ENCODE results near the gene CARM1.
"Not testable (repeated sequence)": the region's sequence is repeated elsewhere in the genome, so short reads cannot be mapped to it uniquely, and the experiment has no call there.

The CARM1 gene

DNA sequence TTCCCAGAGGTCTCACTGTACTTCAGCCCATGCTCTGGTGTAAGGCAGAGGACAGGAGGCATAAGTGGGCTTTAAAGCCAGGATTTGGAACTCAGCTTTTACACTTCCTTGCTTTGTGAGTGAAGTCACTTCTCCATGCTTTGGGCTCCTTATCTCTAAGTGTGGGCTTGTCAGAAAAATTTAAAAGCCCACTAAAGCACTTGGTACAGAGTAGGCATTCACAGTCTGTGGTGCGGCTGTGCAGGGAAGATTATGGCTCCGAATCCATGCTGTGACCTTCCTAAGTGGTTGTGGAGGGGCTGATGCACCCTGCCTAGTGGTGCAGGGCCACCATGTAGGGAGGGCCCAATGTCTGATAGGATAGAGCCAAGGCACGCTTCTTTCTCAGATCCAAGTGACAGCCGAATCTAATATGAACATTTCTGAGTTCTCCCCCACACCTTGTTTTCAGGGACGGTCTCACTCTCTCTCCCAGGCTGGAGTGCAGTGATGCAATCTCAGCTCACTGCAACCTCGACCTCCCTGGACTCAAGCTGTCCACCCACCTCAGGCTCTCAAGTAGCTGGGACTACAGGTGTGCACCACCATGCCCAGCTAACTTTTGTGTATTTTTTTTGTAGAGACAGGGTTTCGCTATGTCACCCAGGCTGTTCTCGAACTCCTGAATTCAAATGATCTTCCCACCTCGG lies 64.2 kb downstream of the CARM1 start:
- no peak for DNase-seq

- DNase-seq, result peak; percentile 89
These were observed 65.3 kb downstream of the CARM1 start for GRCh38 chr19:10936661-10937084.

- not testable (repeated sequence) for DNase-seq
These were observed 70.3 kb downstream of the CARM1 start for GRCh38 chr19:10941649-10942048.

DNA sequence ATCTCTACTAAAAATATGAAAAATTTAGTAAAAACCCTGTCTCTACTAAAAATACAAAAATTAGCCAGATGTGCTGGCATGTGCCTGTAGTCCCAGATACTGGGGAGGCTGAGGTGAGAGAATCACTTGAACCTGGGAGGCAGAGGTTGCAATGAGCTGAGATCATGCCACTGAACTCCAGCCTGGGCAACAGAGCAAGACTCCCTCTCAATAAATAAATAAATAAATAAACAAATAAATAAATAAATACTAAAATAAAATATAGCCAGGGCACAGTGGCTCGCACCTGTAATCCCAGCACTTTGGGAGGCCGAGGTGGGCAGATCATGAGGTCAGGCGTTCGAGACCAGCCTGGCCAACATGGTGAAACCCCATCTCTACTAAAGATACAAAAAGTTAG lies 72.1 kb downstream of the CARM1 start:
- not testable (repeated sequence) for DNase-seq

DNA sequence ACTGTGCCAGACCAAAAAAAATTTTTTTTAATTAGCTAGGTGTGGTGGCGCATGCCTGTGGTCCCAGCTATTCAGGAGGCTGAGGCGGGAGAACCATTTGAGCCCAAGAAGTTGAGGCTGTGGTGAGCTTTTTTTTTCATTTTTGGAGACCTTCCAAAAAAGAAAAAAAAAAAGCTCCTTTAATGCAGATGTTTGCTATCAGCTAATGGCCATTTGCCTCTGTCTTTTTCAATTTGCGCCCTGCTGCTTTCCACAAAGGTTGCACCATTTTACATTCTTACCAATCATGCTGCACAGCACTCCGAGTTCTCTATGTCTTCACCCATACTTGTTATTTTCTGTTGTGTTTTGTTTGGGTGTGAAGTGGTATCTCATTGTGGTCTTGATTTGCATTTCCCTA lies 73.9 kb downstream of the CARM1 start:
- no peak for DNase-seq

GRCh38 chr19:10946958-10947657 lies 75.8 kb downstream of the CARM1 start:
- no peak for DNase-seq

DNA sequence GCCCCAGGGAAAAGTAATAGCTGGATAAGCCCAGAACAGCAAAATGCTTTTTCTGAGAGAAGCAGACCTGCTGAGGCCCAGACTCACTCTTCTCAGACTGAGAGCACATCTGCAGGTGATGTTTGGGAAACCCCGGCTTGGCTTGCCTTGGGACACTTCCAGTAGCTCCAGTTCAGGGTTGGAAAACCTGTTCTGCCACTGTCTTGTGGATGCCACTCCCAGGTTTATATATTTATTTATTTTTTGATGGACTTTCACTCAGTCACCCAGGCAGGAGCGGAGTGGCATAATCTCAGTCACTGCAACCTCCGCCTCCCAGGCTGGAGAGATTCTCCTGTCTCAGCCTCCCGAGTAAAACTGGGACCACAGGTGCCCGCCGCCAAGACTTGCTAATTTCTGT lies 81.5 kb downstream of the CARM1 start:
- peak; percentile 62 for DNase-seq

GRCh38 chr19:10959277-10959968 lies 88.1 kb downstream of the CARM1 start:
- not testable (repeated sequence) for DNase-seq

DNA sequence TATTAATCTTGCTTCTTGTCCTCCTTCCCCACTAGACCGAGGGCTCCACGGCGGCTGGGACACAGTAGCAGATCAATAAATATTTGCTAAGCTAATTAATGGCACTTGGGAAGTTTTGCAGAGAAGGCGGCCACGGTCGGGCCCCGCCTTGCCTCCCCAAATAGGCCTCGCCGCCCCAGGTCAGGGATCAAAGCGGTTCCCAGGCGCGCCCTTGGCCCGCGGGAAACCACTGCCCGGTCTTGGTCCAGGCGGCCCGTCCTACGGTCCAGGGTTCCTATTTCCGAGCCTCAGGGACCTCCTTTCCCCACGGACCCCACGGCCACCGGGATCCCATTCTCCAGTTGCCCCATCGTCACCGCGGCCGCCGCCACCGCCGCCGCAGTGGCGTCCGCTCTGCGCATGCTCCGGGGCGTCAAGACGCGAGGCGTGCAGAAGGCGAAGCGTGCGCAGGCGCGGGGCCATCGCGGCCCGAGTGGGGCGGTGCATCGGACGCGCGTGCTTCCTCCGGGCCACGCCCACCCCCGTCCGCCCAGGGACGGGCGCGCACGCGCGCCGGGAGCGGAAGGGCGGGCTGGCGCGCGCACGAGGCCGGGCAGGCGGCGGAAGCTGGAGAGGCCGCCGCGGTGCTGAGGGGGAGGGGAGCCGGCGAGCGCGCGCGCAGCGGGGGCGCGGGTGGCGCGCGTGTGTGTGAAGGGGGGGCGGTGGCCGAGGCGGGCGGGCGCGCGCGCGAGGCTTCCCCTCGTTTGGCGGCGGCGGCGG lies 89.1 kb downstream of the CARM1 start, which contains the start of gene SMARCA4:
TSS of gene SMARCA4 (plus strand) at position 717 of the 759 bp plus-strand sequence. CDS start 23,122 bp downstream, outside the sequence.
- DNase-seq, result peak; percentile 94

- DNase-seq, result no peak
These were observed 89.9 kb downstream of the CARM1 start for GRCh38 chr19:10961073-10961860.

- no peak for DNase-seq
These were observed 91.5 kb downstream of the CARM1 start for GRCh38 chr19:10962863-10963262.

DNA sequence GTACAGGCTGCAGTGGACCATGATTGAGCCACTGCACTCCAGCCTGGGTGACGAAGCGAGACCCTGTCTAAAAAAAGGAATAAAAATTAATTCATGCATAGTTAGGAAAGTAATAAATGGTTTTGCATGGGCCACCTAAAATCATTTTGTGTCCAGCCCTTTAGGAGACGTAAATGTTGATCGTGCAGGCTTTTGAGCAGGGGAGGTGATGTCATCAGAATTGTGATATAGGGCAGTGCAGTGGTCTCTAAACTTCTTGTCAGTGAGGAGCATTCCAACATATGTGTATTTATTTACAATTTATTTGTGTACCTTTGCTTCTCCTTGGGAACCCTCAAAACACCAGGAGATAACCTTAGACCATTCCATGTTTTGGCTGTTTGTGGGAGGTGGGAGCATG lies 92.5 kb downstream of the CARM1 start:
- DNase-seq, result no peak

GRCh38 chr19:10964903-10965302 lies 93.5 kb downstream of the CARM1 start:
- no peak for DNase-seq

DNA sequence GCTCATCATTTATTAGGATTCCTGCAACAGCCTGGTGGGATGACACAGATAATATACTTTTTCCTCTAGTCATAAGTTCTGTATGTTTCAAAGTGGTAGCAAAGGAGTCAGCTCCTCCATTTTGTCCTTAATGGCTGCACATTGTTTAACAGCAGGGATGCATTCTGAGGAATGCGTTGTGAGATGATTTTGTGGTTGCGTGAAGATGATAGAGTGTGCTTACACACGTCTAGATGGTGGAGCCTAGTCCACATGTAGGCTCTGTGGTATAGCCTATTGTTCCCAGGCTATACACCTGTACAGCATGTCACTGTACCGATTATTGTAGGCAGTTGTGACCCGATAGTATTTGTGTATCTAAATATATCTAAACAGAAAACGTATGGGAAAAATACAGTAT lies 94.0 kb downstream of the CARM1 start:
- DNase-seq, result no peak

DNA sequence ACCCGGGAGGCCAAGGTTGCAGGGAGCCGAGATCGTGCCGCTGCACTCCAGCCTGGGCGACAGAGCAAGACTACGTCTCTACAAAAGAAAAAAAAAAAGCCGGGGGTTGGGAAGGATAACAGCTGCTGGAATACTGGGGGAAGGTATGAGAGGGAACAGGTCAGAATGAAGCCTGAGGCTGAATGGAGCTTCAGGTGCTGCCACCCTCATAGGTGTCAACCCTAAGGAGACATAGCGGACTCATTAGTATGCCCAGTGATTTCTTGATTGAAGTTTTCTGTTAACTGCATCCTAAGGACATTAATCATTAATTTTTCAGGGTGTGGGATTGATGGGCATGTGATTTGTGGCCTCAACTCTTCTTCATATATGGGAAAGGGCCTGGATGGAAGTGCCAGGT lies 95.5 kb downstream of the CARM1 start:
- DNase-seq, result no peak

DNA sequence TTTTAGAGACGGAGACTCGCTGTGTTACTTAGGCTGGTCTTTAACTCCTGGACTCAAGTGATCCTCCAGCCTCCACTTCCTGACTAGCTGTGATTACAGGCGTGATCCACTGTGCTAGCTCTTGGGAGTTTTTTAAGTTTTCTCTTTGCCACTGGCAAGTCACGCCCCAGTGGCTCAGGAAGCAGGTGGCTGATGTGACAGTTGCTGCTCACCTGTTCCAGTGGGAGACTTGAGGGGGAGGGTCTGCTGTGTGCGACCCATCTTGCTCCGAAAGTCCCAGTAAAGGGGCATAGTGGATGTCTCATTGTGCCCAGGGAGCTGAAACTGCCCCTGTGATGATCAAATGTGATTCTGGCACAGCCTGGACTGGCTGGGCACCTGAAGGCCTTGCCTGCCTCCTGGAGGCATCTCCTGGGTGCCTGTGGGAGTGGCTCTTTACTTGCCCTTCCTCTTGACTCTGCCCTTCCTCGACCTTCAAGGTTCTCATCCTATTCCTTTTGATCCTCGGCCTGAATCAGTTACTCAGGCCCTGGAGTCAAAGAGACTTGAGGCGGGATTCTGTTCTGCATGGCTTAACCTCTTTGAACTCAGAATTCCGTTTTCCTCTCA lies 97.3 kb downstream of the CARM1 start:
- no peak for DNase-seq

GRCh38 chr19:10971107-10971726 lies 99.9 kb downstream of the CARM1 start:
- no peak for DNase-seq

Data from NCI-H2029 (cell line).